Femur (tissue), 1 donor: Measurements from ENCODE around the gene MAPK14.

ENCODE experiments used
- DNase-seq: peaks from one replicate; pipeline ENCODE4 v3.0.0-alpha.2; 2017

Gene MAPK14

GRCh38 chr6:36038120-36038876, 10.7 kb downstream of the MAPK14 start:
- DNase-seq: peak; percentile 40

- no peak for DNase-seq
Observed at GRCh38 chr6:36039112-36039511, 11.5 kb downstream of the MAPK14 start.

- no peak for DNase-seq
Observed at GRCh38 chr6:36040958-36041357, 13.3 kb downstream of the MAPK14 start.

GRCh38 chr6:36042618-36043260, 15.1 kb downstream of the MAPK14 start:
- no peak for DNase-seq

- no peak for DNase-seq
Observed at GRCh38 chr6:36049582-36049981, 22.0 kb downstream of the MAPK14 start.

GRCh38 chr6:36050305-36050704, 22.7 kb downstream of the MAPK14 start:
- DNase-seq: no peak

- DNase-seq: no peak
Observed at GRCh38 chr6:36050947-36051710, 23.5 kb downstream of the MAPK14 start.

- DNase-seq: peak; percentile 28
Observed at GRCh38 chr6:36052097-36052496, 24.5 kb downstream of the MAPK14 start.

- DNase-seq: no peak
Observed at GRCh38 chr6:36053878-36054277, 26.3 kb downstream of the MAPK14 start.

- DNase-seq: no peak
Observed at GRCh38 chr6:36054415-36054814, 26.8 kb downstream of the MAPK14 start.

- DNase-seq: no peak
Observed at GRCh38 chr6:36054956-36055355, 27.3 kb downstream of the MAPK14 start.

GRCh38 chr6:36056178-36056577, 28.6 kb downstream of the MAPK14 start:
- DNase-seq: no peak

GRCh38 chr6:36061236-36061635, 33.6 kb downstream of the MAPK14 start:
- DNase-seq: no peak

GRCh38 chr6:36062247-36062646, 34.6 kb downstream of the MAPK14 start:
- no peak for DNase-seq

GRCh38 chr6:36063318-36064060, 35.9 kb downstream of the MAPK14 start:
- DNase-seq: no peak

- DNase-seq: no peak
Observed at GRCh38 chr6:36064770-36065396, 37.3 kb downstream of the MAPK14 start.

GRCh38 chr6:36065916-36066315, 38.3 kb downstream of the MAPK14 start:
- DNase-seq: no peak

- no peak for DNase-seq
Observed at GRCh38 chr6:36066817-36067216, 39.2 kb downstream of the MAPK14 start.

GRCh38 chr6:36067374-36068011, 39.9 kb downstream of the MAPK14 start:
- no peak for DNase-seq

- DNase-seq: no peak
Observed at GRCh38 chr6:36068012-36068392, 40.4 kb downstream of the MAPK14 start.

GRCh38 chr6:36068586-36068985, 41.0 kb downstream of the MAPK14 start:
- no peak for DNase-seq

GRCh38 chr6:36069573-36069972, 42.0 kb downstream of the MAPK14 start:
- DNase-seq: no peak
